Measurements from ENCODE around the gene C19orf33. TPM values are rescaled to one million over a fixed set of nuclear protein-coding genes. Genes with fewer than 3 reads are reported as not detected.

C19orf33 gene
- total RNA-seq, 4 donors from 2014 or later, result 4.7 to 48.7 (median 7.9) TPM; not detected in 1

- no peak overlapping the region for H3K27ac ChIP-seq
- ATAC-seq, result no peak
- no peaks in the 10 kb centered on the region for H3K9me3 ChIP-seq
- H3K36me3 ChIP-seq, result peaks cover 0 to 66% of the 10 kb centered on the region in 2 donors
- H3K27me3 ChIP-seq, result no peaks in the 10 kb centered on the region
- 77 to 100% methylated on average over 2 of the region's 2 CpGs for WGBS, 2 donors (ENCODE audit: low coverage in 1 of 2)
- H3K4me3 ChIP-seq, result no peak overlapping the region
- TF ChIP-seq EP300 (IDR thresholded peaks at IDR 0.05), result no peak
- no peak for TF ChIP-seq POLR2AphosphoS5 (IDR thresholded peaks at IDR 0.05)
- TF ChIP-seq, protein P1, sequence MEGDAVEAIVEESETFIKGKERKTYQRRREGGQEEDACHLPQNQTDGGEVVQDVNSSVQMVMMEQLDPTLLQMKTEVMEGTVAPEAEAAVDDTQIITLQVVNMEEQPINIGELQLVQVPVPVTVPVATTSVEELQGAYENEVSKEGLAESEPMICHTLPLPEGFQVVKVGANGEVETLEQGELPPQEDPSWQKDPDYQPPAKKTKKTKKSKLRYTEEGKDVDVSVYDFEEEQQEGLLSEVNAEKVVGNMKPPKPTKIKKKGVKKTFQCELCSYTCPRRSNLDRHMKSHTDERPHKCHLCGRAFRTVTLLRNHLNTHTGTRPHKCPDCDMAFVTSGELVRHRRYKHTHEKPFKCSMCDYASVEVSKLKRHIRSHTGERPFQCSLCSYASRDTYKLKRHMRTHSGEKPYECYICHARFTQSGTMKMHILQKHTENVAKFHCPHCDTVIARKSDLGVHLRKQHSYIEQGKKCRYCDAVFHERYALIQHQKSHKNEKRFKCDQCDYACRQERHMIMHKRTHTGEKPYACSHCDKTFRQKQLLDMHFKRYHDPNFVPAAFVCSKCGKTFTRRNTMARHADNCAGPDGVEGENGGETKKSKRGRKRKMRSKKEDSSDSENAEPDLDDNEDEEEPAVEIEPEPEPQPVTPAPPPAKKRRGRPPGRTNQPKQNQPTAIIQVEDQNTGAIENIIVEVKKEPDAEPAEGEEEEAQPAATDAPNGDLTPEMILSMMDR (IDR thresholded peaks at IDR 0.05), result no peak
- TF ChIP-seq POLR2A (IDR thresholded peaks at IDR 0.05), result no peak
- peaks cover 0 to 22% (median 7%) of the 10 kb centered on the region in 3 donors for H3K4me1 ChIP-seq
These were observed 36.9 kb downstream of the C19orf33 start for GRCh38 chr19:38340927-38341326.

- 40 to 83% methylated on average over 1 to 3 of the region's 4 CpGs for WGBS, 2 donors (ENCODE audit: low coverage in 1 of 2)
These were observed 42.8 kb downstream of the C19orf33 start for GRCh38 chr19:38346837-38347236.

GRCh38 chr19:38350883-38351282 lies 46.8 kb downstream of the C19orf33 start:
- Histone ChIP-seq H3K27ac (no peak overlapping the region), H3K9me3 (no peaks in the 10 kb centered on the region), H3K4me1 (no peaks in the 10 kb centered on the region), H3K36me3 (peaks cover 0 to 6% of the 10 kb centered on the region in 2 donors), H3K27me3 (peaks cover 20% of the 10 kb centered on the region), H3K4me3 (no peak overlapping the region)
- 75% methylated on average over 2 of the region's 3 CpGs; no CpG with 5 or more reads in 1 of the 2 donors for WGBS, 2 donors (ENCODE audit: low coverage in 1 of 2)
- TF ChIP-seq EP300 (IDR thresholded peaks at IDR 0.05) (no peak), POLR2A (IDR thresholded peaks at IDR 0.05) (no peak), POLR2AphosphoS5 (IDR thresholded peaks at IDR 0.05) (no peak)
- TF ChIP-seq, protein P1 (IDR thresholded peaks at IDR 0.05), result no peak
- no peak for ATAC-seq

More at GRCh38 chr19:38346837-38347236, 42.8 kb downstream of the C19orf33 start:
- Histone ChIP-seq H3K27ac (no peak overlapping the region), H3K27me3 (no peaks in the 10 kb centered on the region), H3K36me3 (peaks cover 0 to 34% of the 10 kb centered on the region in 2 donors), H3K4me3 (no peak overlapping the region), H3K4me1 (no peaks in the 10 kb centered on the region), H3K9me3 (no peaks in the 10 kb centered on the region)
- ATAC-seq, result no peak
- TF ChIP-seq EP300 (IDR thresholded peaks at IDR 0.05) (no peak), POLR2AphosphoS5 (IDR thresholded peaks at IDR 0.05) (no peak), POLR2A (IDR thresholded peaks at IDR 0.05) (no peak)
- TF ChIP-seq, protein P1 (IDR thresholded peaks at IDR 0.05), result no peak

DNA sequence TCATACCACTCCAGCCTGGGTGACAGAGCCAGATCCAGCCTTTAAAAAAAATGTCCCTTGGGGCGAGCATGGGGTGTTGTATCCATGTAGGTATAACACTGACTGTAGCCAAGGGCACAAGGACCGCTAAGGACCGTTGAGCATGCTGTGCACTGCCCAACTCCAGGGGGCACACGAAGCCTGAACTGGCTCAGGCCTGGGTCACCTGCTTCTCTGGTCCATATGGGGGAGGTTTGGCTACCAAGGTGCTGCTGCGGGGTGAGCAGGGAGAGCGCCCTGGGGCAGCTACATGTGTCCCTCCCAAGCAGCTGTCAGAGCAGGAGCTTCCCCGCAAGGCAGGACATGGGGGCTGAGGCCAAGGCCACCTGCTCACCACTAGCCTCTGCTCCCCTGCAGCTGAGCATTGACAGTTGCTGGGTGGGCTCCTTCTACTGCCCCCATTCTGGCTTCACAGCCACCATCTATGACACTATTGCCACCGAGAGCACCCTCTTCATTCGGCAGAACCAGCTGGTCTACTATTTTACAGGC lies 47.9 kb downstream of the C19orf33 start:
- no peak overlapping the region for H3K27ac ChIP-seq
- no peak overlapping the region for H3K4me3 ChIP-seq
- 74 to 85% methylated on average over 2 to 4 of the region's 9 CpGs for WGBS, 2 donors (ENCODE audit: low coverage in 1 of 2)
- TF ChIP-seq POLR2AphosphoS5 (IDR thresholded peaks at IDR 0.05) (no peak), POLR2A (IDR thresholded peaks at IDR 0.05) (no peak), EP300 (IDR thresholded peaks at IDR 0.05) (no peak)
- TF ChIP-seq, protein P1 (IDR thresholded peaks at IDR 0.05), result no peak
- H3K27me3 ChIP-seq, result peaks cover 30% of the 10 kb centered on the region
- H3K36me3 ChIP-seq, result no peaks in the 10 kb centered on the region
- no peak for ATAC-seq
- H3K4me1 ChIP-seq, result no peaks in the 10 kb centered on the region
- no peaks in the 10 kb centered on the region for H3K9me3 ChIP-seq

DNA sequence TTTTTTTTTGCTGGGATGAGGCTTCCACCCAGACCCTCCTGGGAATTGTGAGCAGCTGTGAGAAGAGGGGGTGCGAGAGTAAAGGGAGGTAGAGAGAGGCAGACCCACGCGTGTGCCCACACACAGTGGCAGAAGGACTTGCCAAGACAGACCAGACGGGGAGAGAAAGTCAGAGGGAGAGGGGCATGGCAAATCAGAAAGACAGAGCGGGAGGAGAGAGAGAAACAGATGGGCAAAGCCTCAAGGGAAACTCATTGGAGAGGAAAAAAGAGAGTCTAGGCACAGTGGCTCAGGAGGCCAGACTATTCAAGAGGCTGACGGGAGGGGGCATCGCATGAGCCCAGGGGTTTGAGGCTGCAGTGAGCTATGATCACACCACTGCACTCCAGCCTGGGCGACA lies 48.6 kb downstream of the C19orf33 start:
- Histone ChIP-seq H3K36me3 (no peaks in the 10 kb centered on the region), H3K27ac (no peak overlapping the region), H3K27me3 (peaks cover 37% of the 10 kb centered on the region), H3K4me3 (no peak overlapping the region), H3K9me3 (no peaks in the 10 kb centered on the region), H3K4me1 (no peaks in the 10 kb centered on the region)
- no peak for TF ChIP-seq EP300 (IDR thresholded peaks at IDR 0.05)
- TF ChIP-seq POLR2A (IDR thresholded peaks at IDR 0.05), result no peak
- TF ChIP-seq, protein P1 (IDR thresholded peaks at IDR 0.05), result no peak
- TF ChIP-seq POLR2AphosphoS5 (IDR thresholded peaks at IDR 0.05), result no peak
- 59 to 80% methylated on average over 1 to 8 of the region's 8 CpGs for WGBS, 2 donors (ENCODE audit: low coverage in 1 of 2)
- no peak for ATAC-seq
